Activated naive CD8-positive, alpha-beta T cell treated with anti-CD3 and anti-CD28 coated beads, Interleukin-2, amount 10 ng/mL, durations not matched to agents 7 days and 5 days (primary cell): ENCODE results near the gene FMNL2. TPM values are rescaled to one million over a fixed set of nuclear protein-coding genes. Genes with fewer than 3 reads are reported as not detected.

ENCODE experiments used
- ATAC-seq: fragments of 150-1000 bp; cut with Tn5 transposase; one replicate; pipeline ENCODE4 v1.10.0; 2021; ENCODE audit warnings: low read depth, moderate library complexity
- POLR2A ChIA-PET: fragments of 350-600 bp; sonication (Branson Sonifier 250); formaldehyde crosslinking; loops from one replicate; lab custom pipeline; 2021; ENCODE audit warnings: antibody characterized with exemption; lab: Charles Lee
- DNase-seq: peaks from one replicate; pipeline ENCODE4 v3.0.0; 2021
- H3K27ac Mint-ChIP-seq: one replicate; pipeline ENCODE4 v1.8.0; 2022; ENCODE audit warnings: mild to moderate bottlenecking, mixed read lengths
- H3K27me3 Mint-ChIP-seq: one replicate; pipeline ENCODE4 v1.8.0; 2022; ENCODE audit warnings: mild to moderate bottlenecking, moderate library complexity, mixed read lengths
- H3K36me3 Mint-ChIP-seq: one replicate; pipeline ENCODE4 v1.8.0; 2021; ENCODE audit warnings: mild to moderate bottlenecking, mixed read lengths
- H3K4me1 Mint-ChIP-seq: one replicate; pipeline ENCODE4 v1.8.0; 2021; ENCODE audit warnings: mixed read lengths
- H3K4me3 Mint-ChIP-seq: one replicate; pipeline ENCODE4 v1.8.0; 2022; ENCODE audit warnings: mild to moderate bottlenecking, moderate library complexity, mixed read lengths
- H3K9me3 Mint-ChIP-seq: one replicate; pipeline ENCODE4 v1.8.0; 2021; ENCODE audit warnings: mixed read lengths
- total RNA-seq, 2 experiments: library from RNA; stranded (reverse); gene quantifications; one replicate each; pipeline ENCODE4 v1.2.3, GENCODE V29; 2021

FMNL2 gene
- total RNA-seq, 2 experiments from 2014 or later = 0.37 to 0.42 TPM

DNA sequence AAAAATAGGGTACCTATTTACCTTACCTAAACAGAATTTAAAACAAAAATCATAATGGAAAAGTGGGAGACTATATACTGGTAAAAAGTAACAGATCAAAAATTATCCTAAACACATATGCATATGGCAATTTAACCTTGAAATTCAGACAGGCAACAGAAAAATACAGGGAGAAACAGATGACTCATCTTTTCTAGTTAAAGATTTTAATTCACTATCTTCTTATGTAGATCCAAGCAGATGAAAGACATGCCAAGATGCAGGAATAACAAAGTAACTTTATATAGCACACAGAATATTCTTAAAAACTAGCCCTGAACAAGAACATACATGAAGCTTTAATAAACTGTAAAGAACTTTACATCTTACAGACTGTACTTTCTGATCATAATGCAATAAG, 351.3 kb downstream of the FMNL2 start:
- POLR2A ChIA-PET = no interaction called here
- no peak for DNase-seq
- Mint-ChIP-seq H3K4me1 (peaks cover 6% of the 10 kb centered on the region), H3K9me3 (no peaks in the 10 kb centered on the region), H3K27me3 (no peaks in the 10 kb centered on the region), H3K4me3 (no peak overlapping the region), H3K36me3 (peaks cover 18% of the 10 kb centered on the region), H3K27ac (no peak overlapping the region)
- no peak for ATAC-seq

- Mint-ChIP-seq H3K36me3 (peaks cover 22% of the 10 kb centered on the region), H3K4me3 (no peak overlapping the region), H3K9me3 (no peaks in the 10 kb centered on the region), H3K27me3 (no peaks in the 10 kb centered on the region), H3K27ac (no peak overlapping the region), H3K4me1 (peaks cover 15% of the 10 kb centered on the region)
- no peak for DNase-seq
- POLR2A ChIA-PET = interaction anchor here (1.2 kb wide), 1 partner anchor 24 kb away, joined by 11 read pairs; the partner anchor contains the start of gene PRPF40A
- ATAC-seq = no peak
Observed at GRCh38 chr2:152693033-152693432, 358.1 kb downstream of the FMNL2 start.

- POLR2A ChIA-PET = interaction anchor here (1.2 kb wide), 1 partner anchor 23 kb away, joined by 11 read pairs; the partner anchor contains the start of gene PRPF40A
- Mint-ChIP-seq H3K27ac (peak overlapping the region; percentile 91), H3K27me3 (no peaks in the 10 kb centered on the region), H3K4me3 (peak overlapping the region; percentile 84), H3K4me1 (peaks cover 15% of the 10 kb centered on the region), H3K9me3 (no peaks in the 10 kb centered on the region), H3K36me3 (peaks cover 16% of the 10 kb centered on the region)
- ATAC-seq = peak; percentile 88
- DNase-seq = peak; percentile 41
Observed at GRCh38 chr2:152694161-152694661, 359.2 kb downstream of the FMNL2 start.

GRCh38 chr2:152695763-152696162, 360.8 kb downstream of the FMNL2 start:
- no peaks in the 10 kb centered on the region for H3K9me3 Mint-ChIP-seq
- no peaks in the 10 kb centered on the region for H3K27me3 Mint-ChIP-seq
- H3K4me1 Mint-ChIP-seq = peaks cover 19% of the 10 kb centered on the region
- DNase-seq (no peak), ATAC-seq (no peak)
- H3K27ac Mint-ChIP-seq = no peak overlapping the region
- POLR2A ChIA-PET = interaction anchor here (1.5 kb wide), 1 partner anchor 22 kb away, joined by 3 read pairs; the partner anchor contains the start of gene PRPF40A
- no peak overlapping the region for H3K4me3 Mint-ChIP-seq
- peaks cover 21% of the 10 kb centered on the region for H3K36me3 Mint-ChIP-seq

- DNase-seq = no peak
- no peak for ATAC-seq
- H3K27ac Mint-ChIP-seq = no peak overlapping the region
Observed at GRCh38 chr2:152696476-152696875, 361.5 kb downstream of the FMNL2 start.

More at GRCh38 chr2:152696476-152696875, 361.5 kb downstream of the FMNL2 start:
- Mint-ChIP-seq H3K36me3 (peaks cover 25% of the 10 kb centered on the region), H3K4me1 (peaks cover 19% of the 10 kb centered on the region), H3K4me3 (no peak overlapping the region), H3K9me3 (peaks cover 3% of the 10 kb centered on the region), H3K27me3 (no peaks in the 10 kb centered on the region)
- POLR2A ChIA-PET = interaction anchor here (1.2 to 1.5 kb wide), 2 partner anchors 20 to 21 kb away, joined by 3 to 4 read pairs; partner anchors contain the start of gene PRPF40A

Other genes starting within 250 kb of the FMNL2 start
- gene CACNB4, start 236.1 kb upstream of the FMNL2 start, total RNA-seq = under 1 TPM; 0.36 to 0.71 TPM
- 10 to 100 TPM; 19.0 to 19.2 TPM for gene STAM2, start 159.4 kb upstream of the FMNL2 start, total RNA-seq